Large intestine (tissue), 3 donors: ENCODE data around the gene MAP3K8. TPM values are rescaled to one million over a fixed set of nuclear protein-coding genes. Genes with fewer than 3 reads are reported as not detected.
"Not testable (repeated sequence)": the region's sequence is repeated elsewhere in the genome, so short reads cannot be mapped to it uniquely, and the experiment has no call there.

Experiments used
- DNase-seq, 2 donors: peaks; one replicate each; pipeline versions ENCODE4 v3.0.0 to v3.0.0-alpha.2; 2013
- H3K27ac ChIP-seq: one replicate; pipeline ENCODE4 v1.5.1; 2013; ENCODE audit warnings: low read length
- H3K27me3 ChIP-seq: 2 replicates; pipeline ENCODE4 v1.6.1; 2013; ENCODE audit warnings: low read length; ENCODE audit not compliant: control insufficient read depth, insufficient read depth
- H3K36me3 ChIP-seq: 2 replicates; pipeline ENCODE4 v1.6.1; 2013; ENCODE audit warnings: low read length; ENCODE audit not compliant: control insufficient read depth, insufficient read depth
- H3K4me1 ChIP-seq: one replicate; pipeline ENCODE4 v1.6.1; 2013; ENCODE audit warnings: low read length; ENCODE audit not compliant: control insufficient read depth, insufficient read depth
- H3K4me3 ChIP-seq: one replicate; pipeline ENCODE4 v1.5.1; 2013; ENCODE audit warnings: low read length
- H3K9me3 ChIP-seq: one replicate; pipeline ENCODE4 v1.6.1; 2013; ENCODE audit warnings: mild to moderate bottlenecking, low read depth, low read length, moderate library complexity; ENCODE audit not compliant: control insufficient read depth
- WGBS: methylation state at CpG from one replicate; pipeline ENCODE4 v1.1.5; 2013; ENCODE audit warnings: low lambda C conversion rate; ENCODE audit not compliant: insufficient coverage; 5-methylcytosine and 5-hydroxymethylcytosine counted together
- polyA plus RNA-seq: library from polyadenylated mRNA; unstranded; fragments of 120-200 nt; gene quantifications from one replicate; pipeline ENCODE4 v1.2.1, GENCODE V29; 2013

Gene MAP3K8
- polyA plus RNA-seq, 1 donor: 17.2 TPM

- Histone ChIP-seq H3K36me3 (peaks cover 26% of the 10 kb centered on the region), H3K27me3 (no peaks in the 10 kb centered on the region), H3K4me1 (peaks cover 6% of the 10 kb centered on the region), H3K4me3 (no peak overlapping the region), H3K9me3 (no peaks in the 10 kb centered on the region), H3K27ac (no peak overlapping the region)
- no peak for DNase-seq
- WGBS: no CpG with 5 or more reads among the region's 4 CpGs
These were observed 28.5 kb downstream of the MAP3K8 start for GRCh38 chr10:30462513-30462912.

GRCh38 chr10:30463944-30464451, 30.0 kb downstream of the MAP3K8 start:
- WGBS: no CpG with 5 or more reads among the region's 2 CpGs
- no peak overlapping the region for H3K4me3 ChIP-seq
- no peak for DNase-seq
- H3K27ac ChIP-seq: no peak overlapping the region
- H3K27me3 ChIP-seq: no peaks in the 10 kb centered on the region
- peaks cover 18% of the 10 kb centered on the region for H3K36me3 ChIP-seq
- H3K9me3 ChIP-seq: no peaks in the 10 kb centered on the region
- peaks cover 2% of the 10 kb centered on the region for H3K4me1 ChIP-seq

- H3K4me1 ChIP-seq: no peaks in the 10 kb centered on the region
- H3K27ac ChIP-seq: no peak overlapping the region
- peaks cover 18% of the 10 kb centered on the region for H3K36me3 ChIP-seq
- H3K9me3 ChIP-seq: no peaks in the 10 kb centered on the region
- DNase-seq: no peak
- no peak overlapping the region for H3K4me3 ChIP-seq
- H3K27me3 ChIP-seq: no peaks in the 10 kb centered on the region
- no CpG with 5 or more reads among the region's 3 CpGs for WGBS
These were observed 30.7 kb downstream of the MAP3K8 start for GRCh38 chr10:30464675-30465074.

- no peaks in the 10 kb centered on the region for H3K9me3 ChIP-seq
- H3K27ac ChIP-seq: no peak overlapping the region
- peaks cover 5% of the 10 kb centered on the region for H3K36me3 ChIP-seq
- H3K27me3 ChIP-seq: no peaks in the 10 kb centered on the region
- no peak overlapping the region for H3K4me3 ChIP-seq
- WGBS: no CpG with 5 or more reads among the region's 7 CpGs
- H3K4me1 ChIP-seq: no peaks in the 10 kb centered on the region
- DNase-seq: no peak
These were observed 32.5 kb downstream of the MAP3K8 start for GRCh38 chr10:30466445-30466844.

GRCh38 chr10:30467651-30468338, 33.8 kb downstream of the MAP3K8 start:
- DNase-seq: no peak
- Histone ChIP-seq H3K4me3 (no peak overlapping the region), H3K27me3 (no peaks in the 10 kb centered on the region), H3K27ac (no peak overlapping the region), H3K4me1 (no peaks in the 10 kb centered on the region), H3K9me3 (no peaks in the 10 kb centered on the region), H3K36me3 (no peaks in the 10 kb centered on the region)
- WGBS: no CpG with 5 or more reads among the region's 4 CpGs

GRCh38 chr10:30472414-30473155, 38.6 kb downstream of the MAP3K8 start:
- H3K4me1 ChIP-seq: peaks cover 2% of the 10 kb centered on the region
- no peaks in the 10 kb centered on the region for H3K27me3 ChIP-seq
- no peak overlapping the region for H3K4me3 ChIP-seq
- no peak overlapping the region for H3K27ac ChIP-seq
- no peaks in the 10 kb centered on the region for H3K9me3 ChIP-seq
- no peaks in the 10 kb centered on the region for H3K36me3 ChIP-seq
- no CpG with 5 or more reads among the region's 4 CpGs for WGBS
- DNase-seq: no peak

GRCh38 chr10:30475515-30475914, 41.5 kb downstream of the MAP3K8 start:
- DNase-seq, H3K27me3 ChIP-seq, H3K4me3 ChIP-seq, H3K36me3 ChIP-seq, H3K9me3 ChIP-seq, H3K27ac ChIP-seq, H3K4me1 ChIP-seq: not testable (repeated sequence)
- 95% methylated on average over 4 of the region's 5 CpGs for WGBS

GRCh38 chr10:30476511-30477155, 42.6 kb downstream of the MAP3K8 start:
- DNase-seq: no peak
- Histone ChIP-seq H3K4me3 (no peak overlapping the region), H3K27me3 (no peaks in the 10 kb centered on the region), H3K4me1 (peaks cover 2% of the 10 kb centered on the region), H3K36me3 (no peaks in the 10 kb centered on the region), H3K9me3 (no peaks in the 10 kb centered on the region), H3K27ac (no peak overlapping the region)
- 100% methylated on average over 2 of the region's 18 CpGs for WGBS

- not testable (repeated sequence) for H3K4me1 ChIP-seq, H3K9me3 ChIP-seq
- WGBS: no CpG with 5 or more reads among the region's 8 CpGs
These were observed 45.5 kb downstream of the MAP3K8 start for GRCh38 chr10:30479513-30479912.

GRCh38 chr10:30481603-30482002, 47.6 kb downstream of the MAP3K8 start:
- no peak overlapping the region for H3K4me3 ChIP-seq
- H3K27ac ChIP-seq: no peak overlapping the region
- no peaks in the 10 kb centered on the region for H3K4me1 ChIP-seq
- no peaks in the 10 kb centered on the region for H3K36me3 ChIP-seq
- no peak for DNase-seq
- peaks cover 6% of the 10 kb centered on the region for H3K9me3 ChIP-seq
- H3K27me3 ChIP-seq: no peaks in the 10 kb centered on the region

More at GRCh38 chr10:30479513-30479912, 45.5 kb downstream of the MAP3K8 start:
- not testable (repeated sequence) for DNase-seq, H3K4me3 ChIP-seq, H3K27me3 ChIP-seq, H3K36me3 ChIP-seq, H3K27ac ChIP-seq
